Islet precursor cell (in vitro differentiated cells): ENCODE results near the gene HBB.

Experiments used
- DNase-seq: peaks from one replicate; pipeline ENCODE4 v3.0.0-alpha.2; 2018

Gene HBB

DNA sequence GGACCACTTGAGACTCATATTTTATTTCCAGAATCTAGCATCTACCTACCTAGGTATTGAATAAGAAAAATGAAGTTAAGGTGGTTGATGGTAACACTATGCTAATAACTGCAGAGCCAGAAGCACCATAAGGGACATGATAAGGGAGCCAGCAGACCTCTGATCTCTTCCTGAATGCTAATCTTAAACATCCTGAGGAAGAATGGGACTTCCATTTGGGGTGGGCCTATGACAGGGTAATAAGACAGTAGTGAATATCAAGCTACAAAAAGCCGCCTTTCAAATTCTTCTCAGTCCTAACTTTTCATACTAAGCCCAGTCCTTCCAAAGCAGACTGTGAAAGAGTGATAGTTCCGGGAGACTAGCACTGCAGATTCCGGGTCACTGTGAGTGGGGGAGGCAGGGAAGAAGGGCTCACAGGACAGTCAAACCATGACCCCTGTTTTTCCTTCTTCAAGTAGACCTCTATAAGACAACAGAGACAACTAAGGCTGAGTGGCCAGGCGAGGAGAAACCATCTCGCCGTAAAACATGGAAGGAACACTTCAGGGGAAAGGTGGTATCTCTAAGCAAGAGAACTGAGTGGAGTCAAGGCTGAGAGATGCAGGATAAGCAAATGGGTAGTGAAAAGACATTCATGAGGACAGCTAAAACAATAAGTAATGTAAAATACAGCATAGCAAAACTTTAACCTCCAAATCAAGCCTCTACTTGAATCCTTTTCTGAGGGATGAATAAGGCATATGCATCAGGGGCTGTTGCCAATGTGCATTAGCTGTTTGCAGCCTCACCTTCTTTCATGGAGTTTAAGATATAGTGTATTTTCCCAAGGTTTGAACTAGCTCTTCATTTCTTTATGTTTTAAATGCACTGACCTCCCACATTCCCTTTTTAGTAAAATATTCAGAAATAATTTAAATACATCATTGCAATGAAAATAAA, 2.1 kb downstream of the HBB start:
- no peak for DNase-seq

GRCh38 chr11:5223686-5224085, 3.2 kb downstream of the HBB start:
- DNase-seq = no peak

DNA sequence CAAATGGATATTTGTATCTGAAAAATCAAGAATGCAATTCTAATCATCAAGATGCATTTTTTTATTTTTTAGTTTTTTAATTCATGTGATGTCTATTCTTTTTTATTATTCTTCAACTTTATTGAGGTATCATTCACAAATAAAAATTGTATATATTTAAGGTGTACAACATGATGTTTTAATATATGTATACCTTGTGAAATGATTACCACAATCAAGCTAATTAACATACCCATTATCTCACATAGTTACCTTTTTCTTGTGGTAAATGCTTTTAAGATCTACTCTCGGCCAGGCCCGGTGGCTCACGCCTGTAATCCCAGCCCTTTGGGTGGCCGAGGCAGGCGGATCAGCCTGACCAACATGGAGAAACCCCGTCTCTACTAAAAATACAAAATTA, 3.7 kb downstream of the HBB start:
- DNase-seq = no peak

- no peak for DNase-seq
Observed at GRCh38 chr11:5210376-5210885, 16.4 kb downstream of the HBB start.

DNA sequence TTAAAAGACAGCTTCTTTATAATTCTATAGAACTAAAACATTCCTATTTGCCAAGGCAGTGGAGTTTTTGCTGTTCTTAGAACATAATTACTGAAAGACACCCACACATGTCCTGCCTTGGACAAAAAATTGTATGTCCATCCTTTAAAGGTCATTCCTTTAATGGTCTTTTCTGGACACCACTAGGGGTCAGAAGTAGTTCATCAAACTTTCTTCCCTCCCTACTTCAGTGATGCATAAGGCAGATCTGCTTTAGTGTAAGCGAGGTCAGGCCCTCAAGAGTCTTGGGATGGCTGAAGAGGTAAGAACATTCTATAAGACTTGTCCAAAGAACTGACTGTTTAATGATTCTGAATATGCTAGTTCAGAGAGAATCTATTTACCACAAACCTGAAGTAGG, 22.1 kb downstream of the HBB start:
- DNase-seq = peak; percentile 59

DNA sequence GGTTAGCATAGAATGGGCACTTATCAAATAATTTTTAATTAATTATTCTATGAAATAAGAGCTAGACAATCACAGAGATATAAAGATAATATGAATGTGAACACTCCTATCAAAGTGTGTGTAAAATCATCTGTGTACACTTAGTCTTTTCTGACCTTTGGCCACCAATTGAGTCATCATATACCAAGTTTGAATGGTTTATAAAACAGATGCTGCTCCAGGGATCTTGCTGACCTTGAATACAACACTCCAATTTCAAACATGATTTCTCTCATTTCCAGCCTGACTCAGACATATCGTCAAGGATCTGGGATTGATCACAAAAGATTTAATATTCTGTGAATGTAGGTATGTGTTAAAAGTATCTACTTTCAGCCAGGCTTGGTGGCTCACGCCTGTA, 23.5 kb downstream of the HBB start:
- DNase-seq = no peak

DNA sequence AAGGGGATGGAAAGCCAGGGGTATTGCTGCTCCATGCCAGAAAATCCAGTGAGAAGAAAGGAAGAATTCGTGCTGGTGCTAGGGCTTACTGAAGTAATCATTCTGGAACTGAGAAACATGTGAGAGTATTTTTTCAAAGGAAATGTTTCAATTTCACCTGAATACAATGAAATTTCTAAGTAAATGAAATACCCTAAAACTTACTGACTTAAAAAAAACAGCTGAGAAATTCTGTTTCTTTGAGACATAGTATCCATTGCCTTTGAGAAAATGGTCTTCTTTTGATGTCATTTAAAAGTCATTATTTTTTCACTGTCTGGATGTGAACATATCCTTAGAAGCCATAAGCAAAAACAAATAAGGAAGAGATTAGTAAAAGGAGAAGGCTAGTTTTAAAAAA, 26.3 kb downstream of the HBB start, which contains the start of gene OR51V1:
TSS of gene OR51V1 (minus strand) at position 101 of the 400 bp plus-strand sequence. CDS start at position 101, 0 bp downstream.
- DNase-seq = no peak

- no peak for DNase-seq
Observed at GRCh38 chr11:5198285-5198684, 28.6 kb downstream of the HBB start.

DNA sequence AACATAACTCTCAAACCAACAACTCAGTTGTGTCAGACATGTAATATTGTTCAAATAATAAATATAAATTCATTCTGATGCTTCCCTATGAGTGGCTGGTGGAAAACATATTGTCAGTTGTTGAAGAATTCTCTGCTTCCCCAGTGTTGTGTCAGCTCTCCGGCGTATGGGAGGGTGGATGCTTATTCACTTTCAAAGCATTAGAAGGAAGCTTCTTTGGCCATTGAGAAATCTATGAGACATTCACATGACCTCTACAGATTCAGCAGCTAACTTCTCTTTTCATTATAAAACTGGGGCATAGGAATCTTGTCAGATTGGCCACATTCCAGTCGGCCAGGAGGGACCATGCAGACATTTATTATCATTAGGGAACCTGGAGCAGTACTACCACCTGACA, 29.3 kb downstream of the HBB start:
- DNase-seq = no peak

- DNase-seq = no peak
Observed at GRCh38 chr11:5196731-5197130, 30.1 kb downstream of the HBB start.

DNA sequence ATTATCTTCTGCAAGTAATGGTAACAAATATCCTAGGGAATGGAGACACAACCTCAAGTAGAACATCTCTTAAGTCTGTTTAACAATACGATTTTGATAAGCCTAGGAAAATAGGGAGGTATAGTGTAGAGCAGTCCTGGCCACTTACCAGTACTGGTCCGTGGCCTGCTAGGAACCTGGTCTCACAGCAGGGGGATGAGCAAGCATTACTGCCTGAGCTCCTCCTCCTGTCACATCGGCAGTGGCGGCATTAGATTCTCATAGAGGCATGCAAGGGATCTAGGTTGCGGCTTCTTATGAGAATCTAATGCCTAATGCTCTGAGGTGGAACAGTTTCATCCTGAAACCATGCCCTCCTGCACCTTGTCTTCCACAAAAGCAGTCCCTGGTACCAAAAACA, 30.8 kb downstream of the HBB start:
- DNase-seq = no peak

DNA sequence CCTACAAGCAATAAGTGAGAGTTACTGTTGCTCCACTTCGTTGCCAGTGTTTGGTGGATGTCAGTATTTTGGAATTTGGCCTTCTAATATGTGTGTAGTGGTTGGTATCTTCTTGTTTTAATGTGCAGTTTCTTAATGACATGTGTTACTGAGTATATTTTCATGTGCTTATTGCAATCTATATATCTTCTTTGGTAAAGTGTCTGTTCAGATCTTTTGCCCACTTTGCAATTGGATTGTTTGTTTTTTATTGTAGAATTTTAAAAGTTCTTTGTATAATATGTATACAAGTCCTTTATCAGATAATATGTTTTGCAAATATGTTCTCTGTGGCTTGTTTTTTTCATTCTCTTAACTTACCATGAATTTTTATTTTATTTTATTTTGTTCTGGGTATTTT, 34.1 kb downstream of the HBB start:
- DNase-seq = no peak

- DNase-seq = no peak
Observed at GRCh38 chr11:5188201-5188600, 38.7 kb downstream of the HBB start.

GRCh38 chr11:5178046-5178837, 48.6 kb downstream of the HBB start:
- no peak for DNase-seq
